GM19328 (cell line): ENCODE results near the gene HOOK2.

Experiments
- ATAC-seq: cut with Tn5 transposase; IDR thresholded peaks from one replicate; pipeline ENCODE4 v1.9.1; 2021; ENCODE audit warnings: mild to moderate bottlenecking, moderate library complexity; ENCODE audit not compliant: unreplicated experiment

Gene HOOK2

DNA sequence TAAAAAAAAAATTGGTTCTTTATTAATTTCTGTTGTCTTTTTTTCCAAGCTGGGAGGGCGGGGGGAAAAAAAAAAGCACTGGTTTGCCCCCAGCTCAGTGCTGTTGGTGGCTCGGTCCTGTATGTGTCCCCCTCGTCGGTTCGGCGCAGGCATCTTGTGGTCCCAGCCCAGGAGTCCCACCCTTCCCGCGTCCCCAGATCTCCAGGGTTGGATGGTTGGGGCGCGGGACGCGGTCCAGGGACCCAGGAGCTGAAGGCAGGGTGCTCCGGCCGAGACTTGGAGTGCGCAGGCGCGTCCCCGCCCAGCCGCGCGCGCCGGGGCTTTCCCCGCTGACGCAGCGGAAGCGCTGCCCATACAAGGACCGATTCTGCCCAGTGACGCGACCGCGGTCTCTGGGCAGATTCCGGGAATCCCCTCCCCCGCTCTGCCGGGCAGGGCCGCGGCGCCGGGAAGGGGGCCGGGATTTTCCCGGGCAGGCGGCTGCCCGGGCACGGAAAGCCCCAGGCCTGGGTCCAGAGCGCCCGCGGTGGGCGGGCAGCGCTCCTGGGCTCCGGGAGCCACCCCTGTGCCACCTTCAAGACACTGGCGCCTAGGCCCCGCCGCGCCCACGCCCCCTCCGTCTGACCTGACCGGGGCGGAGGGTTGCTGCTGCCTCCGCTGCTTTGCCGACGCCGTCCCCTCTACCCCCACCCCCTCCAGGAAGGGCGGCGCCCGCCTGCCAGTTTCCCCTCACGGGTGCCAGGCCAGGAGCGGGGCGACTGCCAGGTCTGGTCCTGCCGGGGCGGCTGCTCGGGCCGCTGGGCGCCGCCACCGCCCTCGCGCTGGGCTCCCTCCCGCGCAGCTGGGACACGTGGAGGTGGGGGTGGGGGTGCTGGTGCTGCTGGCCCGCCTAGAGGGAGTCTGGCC, 18.2 kb upstream of the HOOK2 start:
- ATAC-seq = peak; percentile 34

DNA sequence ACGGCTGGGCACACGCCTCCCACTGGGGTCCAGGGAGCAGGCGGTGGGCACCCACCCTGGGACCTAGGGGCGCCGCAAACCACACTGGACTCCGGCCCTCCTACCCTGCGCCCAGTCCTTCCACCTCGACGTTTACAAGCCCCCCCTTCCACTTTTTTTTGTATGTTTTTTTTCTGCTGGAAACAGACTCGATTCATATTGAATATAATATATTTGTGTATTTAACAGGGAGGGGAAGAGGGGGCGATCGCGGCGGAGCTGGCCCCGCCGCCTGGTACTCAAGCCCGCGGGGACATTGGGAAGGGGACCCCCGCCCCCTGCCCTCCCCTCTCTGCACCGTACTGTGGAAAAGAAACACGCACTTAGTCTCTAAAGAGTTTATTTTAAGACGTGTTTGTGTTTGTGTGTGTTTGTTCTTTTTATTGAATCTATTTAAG, 17.5 kb upstream of the HOOK2 start:
- no peak for ATAC-seq

DNA sequence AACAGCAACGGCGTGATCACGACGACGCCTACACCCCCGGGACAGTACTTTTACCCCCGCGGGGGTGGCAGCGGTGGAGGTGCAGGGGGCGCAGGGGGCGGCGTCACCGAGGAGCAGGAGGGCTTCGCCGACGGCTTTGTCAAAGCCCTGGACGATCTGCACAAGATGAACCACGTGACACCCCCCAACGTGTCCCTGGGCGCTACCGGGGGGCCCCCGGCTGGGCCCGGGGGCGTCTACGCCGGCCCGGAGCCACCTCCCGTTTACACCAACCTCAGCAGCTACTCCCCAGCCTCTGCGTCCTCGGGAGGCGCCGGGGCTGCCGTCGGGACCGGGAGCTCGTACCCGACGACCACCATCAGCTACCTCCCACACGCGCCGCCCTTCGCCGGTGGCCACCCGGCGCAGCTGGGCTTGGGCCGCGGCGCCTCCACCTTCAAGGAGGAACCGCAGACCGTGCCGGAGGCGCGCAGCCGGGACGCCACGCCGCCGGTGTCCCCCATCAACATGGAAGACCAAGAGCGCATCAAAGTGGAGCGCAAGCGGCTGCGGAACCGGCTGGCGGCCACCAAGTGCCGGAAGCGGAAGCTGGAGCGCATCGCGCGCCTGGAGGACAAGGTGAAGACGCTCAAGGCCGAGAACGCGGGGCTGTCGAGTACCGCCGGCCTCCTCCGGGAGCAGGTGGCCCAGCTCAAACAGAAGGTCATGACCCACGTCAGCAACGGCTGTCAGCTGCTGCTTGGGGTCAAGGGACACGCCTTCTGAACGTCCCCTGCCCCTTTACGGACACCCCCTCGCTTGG, 16.9 kb upstream of the HOOK2 start:
- ATAC-seq = no peak

- ATAC-seq = peak; percentile 32
These were observed 16.1 kb upstream of the HOOK2 start, which contains the start of gene JUNB for GRCh38 chr19:12791345-12792050. TSS of gene JUNB (plus strand) at chr19:12791486. CDS start at chr19:12791772, 286 bp downstream.

GRCh38 chr19:12790628-12791344, 15.4 kb upstream of the HOOK2 start:
- no peak for ATAC-seq

DNA sequence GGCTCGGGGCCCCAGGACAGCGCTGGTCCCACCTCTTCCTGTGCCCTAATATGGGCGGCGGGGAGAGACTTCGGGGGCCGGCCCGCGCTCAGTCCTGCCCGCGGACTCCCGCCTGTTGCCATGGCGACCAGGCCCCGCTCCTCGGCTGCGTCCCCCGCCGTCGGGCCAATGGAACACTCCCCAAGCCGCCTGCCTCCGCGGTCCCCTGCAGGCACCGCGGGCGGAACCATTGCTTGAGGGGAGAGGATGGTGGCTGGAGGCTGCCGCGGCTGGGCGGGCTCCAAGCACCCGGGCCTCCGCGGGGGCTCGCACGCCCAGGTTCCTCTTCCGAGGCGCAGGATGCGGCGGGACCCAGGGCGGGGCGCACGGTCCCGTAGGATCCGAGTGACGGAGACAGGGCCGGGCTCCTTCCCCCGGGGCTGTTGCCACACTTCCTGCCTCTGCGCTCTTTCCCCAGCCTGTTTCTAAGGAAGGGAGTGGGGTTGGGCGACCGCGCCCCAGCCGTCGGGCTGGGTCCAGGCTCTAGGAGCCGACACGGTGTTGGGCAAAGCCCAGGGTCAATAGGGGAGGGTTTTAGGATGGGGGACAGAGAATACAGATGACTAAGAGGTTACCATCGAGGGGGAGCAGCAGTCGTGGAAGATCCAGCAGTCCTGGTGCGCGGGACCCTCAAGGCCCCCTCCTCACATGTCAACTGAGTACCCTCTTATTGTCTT, 14.7 kb upstream of the HOOK2 start:
- ATAC-seq = peak; percentile 42

GRCh38 chr19:12789098-12789903, 13.9 kb upstream of the HOOK2 start:
- peak; percentile 0 for ATAC-seq

DNA sequence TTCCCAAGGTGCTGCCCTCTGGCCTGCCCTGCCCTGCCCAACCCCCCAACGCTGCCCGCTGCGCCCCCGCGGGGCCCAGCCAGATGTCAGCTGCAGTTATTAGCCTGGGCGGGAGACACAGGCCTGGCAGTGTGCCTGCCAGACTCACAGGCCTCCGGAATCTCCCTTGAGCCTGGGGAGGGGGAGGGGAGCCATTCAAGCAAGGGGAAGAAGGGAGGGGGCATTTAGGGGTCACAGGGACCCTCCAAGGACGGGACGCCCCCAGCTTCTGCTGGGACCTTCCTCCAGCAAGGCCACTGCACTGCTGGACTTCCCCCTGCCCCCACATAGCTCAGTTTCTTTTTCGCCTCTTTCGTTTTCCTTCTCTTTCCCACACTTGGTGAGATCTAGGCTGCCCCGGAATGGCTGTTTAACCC, 13.3 kb upstream of the HOOK2 start:
- no peak for ATAC-seq

- ATAC-seq = no peak
These were observed 12.8 kb upstream of the HOOK2 start for GRCh38 chr19:12788042-12788681.

- no peak for ATAC-seq
These were observed 12.1 kb upstream of the HOOK2 start for GRCh38 chr19:12787458-12787857.

DNA sequence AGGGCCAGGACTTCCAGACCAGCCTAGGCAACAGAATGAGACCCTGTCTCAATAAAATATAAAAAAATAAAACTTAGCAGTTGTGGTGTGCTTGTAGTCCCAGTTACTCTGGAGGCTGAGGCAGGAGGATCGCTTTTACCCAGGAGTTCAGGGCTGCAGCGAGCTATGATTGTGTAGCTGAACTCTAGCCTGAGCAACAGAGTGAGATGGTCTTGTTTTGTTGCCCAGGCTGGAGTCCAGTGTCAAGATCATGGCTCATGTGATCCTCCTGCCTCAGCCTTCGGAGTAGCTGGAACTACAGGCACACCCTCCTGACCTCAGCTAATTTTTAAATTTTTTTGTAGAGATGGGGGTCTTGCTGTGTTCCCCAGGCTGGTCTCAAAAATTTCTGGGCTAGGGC, 11.6 kb upstream of the HOOK2 start:
- no peak for ATAC-seq

- no peak for ATAC-seq
These were observed 11.0 kb upstream of the HOOK2 start for GRCh38 chr19:12786141-12786870.

DNA sequence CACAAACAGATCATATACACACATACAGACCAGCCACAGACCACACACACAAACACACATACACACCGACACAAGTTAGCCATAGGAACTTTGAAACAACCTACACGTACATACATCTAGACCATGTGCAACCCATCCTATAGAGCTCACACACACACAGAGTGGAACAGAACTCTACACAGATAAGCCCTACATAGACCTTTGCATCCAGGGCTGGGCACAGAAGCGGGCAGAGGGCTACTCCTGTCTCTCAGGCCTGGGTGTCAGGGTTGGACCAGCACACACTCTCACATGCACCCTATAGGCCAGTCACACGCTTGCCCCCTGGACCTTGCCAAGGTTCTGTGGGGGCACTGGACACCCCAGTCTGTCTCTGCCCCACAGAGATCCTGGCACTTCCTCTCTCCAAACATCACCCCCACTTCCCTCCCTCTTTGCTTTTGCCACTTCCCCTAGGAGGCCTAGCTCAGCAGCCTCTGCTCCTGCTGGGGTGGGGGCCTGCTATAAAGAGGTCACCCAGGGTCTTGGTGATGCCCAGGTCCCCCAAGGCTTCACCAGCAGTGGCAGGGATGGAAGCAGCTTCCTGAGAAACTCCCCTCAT, 10.2 kb upstream of the HOOK2 start:
- no peak for ATAC-seq

DNA sequence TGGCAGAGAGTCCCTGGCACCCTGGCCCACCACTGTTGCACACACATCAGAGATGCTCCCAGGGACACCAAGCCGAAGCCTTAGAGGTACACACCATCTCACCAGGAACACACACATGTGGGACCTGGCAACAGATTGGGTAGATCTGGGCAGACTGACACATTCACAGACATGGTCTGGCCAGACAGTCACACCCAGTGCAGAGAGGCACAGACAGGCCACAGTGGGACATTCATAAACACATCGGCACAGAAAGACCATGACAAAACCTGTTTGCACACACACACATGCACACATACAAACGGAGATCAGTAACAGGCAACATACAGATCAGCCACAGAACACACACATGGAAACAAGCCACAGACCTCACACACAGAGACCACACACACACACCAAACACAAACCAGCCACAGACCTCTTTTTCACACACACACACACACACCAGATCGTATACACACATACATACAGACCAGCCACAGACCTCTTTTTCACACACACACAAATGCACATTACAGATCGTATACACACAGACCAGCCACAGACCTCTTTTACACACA, 9.6 kb upstream of the HOOK2 start:
- no peak for ATAC-seq

DNA sequence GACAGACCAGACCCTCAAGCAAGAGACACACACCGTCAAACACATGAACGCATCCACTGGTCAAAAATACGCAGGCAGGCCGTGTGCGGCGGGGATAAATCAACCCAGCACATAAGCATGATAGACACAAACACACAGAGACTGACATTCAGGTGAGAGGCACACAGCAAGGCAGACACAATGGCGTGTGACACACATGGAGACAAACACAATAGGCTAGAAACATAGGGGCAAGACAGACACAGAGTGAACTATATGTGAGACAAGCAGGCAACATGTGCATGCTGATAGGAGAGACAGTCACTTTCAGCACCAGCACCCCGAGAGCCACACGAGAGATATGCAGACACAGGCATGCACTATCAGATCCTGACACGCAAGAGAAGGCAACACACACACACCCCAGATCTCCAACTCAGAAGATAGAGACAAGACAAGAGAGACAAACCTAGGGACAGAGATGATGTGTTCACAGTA, 9.1 kb upstream of the HOOK2 start:
- ATAC-seq = no peak

DNA sequence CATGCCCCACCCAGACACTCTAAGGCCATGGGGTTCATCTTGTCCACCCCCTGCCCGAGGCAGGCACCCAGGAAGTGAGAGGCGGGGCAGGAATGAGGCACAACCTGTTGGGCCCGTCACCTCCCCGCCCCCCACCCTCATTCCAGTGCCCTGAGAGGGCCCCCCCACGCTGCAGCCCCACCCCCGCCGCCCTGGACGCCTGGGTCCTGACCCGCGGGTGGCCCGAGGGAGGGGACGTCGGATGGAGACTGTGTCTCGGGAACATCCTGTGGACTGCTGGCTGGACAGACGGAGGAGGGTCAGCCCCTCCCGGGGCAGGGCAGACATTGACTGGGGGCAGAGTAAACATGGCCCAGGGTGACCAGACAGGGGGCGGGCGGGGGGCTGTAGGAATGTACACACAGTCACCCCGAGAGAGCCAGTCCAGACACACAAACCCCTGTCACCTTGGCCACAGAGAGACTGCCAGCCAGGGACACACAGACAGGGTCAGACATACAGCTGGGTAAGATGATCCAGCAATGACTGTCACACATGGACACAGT, 8.6 kb upstream of the HOOK2 start:
- ATAC-seq = no peak
